Measurements from ENCODE around the gene SEH1L.

Gene SEH1L

DNA sequence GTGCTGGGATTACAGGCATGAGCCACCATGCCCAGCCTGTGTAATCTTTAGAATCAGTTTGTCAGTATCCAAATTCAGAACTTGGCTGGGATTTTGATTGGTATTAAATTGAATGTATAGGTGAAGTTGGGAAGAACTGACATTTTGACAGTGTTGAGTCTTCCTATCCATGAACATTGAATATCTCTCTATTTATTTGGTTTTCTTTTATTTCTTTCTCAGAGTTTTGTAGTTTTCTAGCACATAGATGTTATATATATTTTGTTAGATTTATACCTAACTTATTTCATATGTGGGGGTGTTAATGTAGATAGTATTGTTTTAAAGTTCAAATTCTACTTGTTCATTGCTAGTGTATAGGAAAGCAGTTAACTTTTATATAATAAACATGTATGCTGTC lies 74.8 kb downstream of the SEH1L start:
- H3K36me3 ChIP-seq (ENCODE audit: control insufficient read depth, insufficient read depth, low read length): no peaks in the 10 kb centered on the region
- H3K9me3 ChIP-seq (ENCODE audit: control insufficient read depth, insufficient read depth, low read length): no peaks in the 10 kb centered on the region
- H3K4me1 ChIP-seq (ENCODE audit: control insufficient read depth, insufficient read depth, low read length): no peaks in the 10 kb centered on the region
- no peak overlapping the region for H3K9ac ChIP-seq (ENCODE audit: low read depth, low read length)
- no peaks in the 10 kb centered on the region for H3K27me3 ChIP-seq (ENCODE audit: control insufficient read depth, insufficient read depth, low read length)
- H3K4me3 ChIP-seq (ENCODE audit: low read depth, low read length): no peak overlapping the region

DNA sequence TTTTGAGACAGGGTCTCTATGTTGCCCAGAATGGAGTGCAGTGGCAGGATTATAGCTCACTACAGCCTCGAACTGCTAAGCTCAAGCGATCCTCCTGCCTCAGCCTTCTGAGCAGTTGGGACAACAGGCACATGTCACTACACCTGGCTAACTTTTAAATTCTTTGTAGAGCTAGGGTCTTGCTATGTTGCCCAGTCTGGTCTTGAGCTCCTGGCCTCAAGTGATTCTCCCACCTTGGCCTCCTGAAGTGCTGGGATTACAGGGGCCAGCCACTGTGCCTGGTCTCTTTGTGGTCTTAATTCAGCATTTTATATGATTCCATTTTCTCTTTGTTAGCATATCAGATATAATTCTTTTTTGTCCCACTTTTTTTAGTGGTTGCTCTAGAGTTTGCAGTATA lies 77.4 kb downstream of the SEH1L start:
- Histone ChIP-seq H3K27me3 (ENCODE audit: control insufficient read depth, insufficient read depth, low read length) (no peaks in the 10 kb centered on the region), H3K36me3 (ENCODE audit: control insufficient read depth, insufficient read depth, low read length) (no peaks in the 10 kb centered on the region), H3K9me3 (ENCODE audit: control insufficient read depth, insufficient read depth, low read length) (no peaks in the 10 kb centered on the region), H3K4me3 (ENCODE audit: low read depth, low read length) (no peak overlapping the region), H3K4me1 (ENCODE audit: control insufficient read depth, insufficient read depth, low read length) (no peaks in the 10 kb centered on the region), H3K9ac (ENCODE audit: low read depth, low read length) (no peak overlapping the region)

DNA sequence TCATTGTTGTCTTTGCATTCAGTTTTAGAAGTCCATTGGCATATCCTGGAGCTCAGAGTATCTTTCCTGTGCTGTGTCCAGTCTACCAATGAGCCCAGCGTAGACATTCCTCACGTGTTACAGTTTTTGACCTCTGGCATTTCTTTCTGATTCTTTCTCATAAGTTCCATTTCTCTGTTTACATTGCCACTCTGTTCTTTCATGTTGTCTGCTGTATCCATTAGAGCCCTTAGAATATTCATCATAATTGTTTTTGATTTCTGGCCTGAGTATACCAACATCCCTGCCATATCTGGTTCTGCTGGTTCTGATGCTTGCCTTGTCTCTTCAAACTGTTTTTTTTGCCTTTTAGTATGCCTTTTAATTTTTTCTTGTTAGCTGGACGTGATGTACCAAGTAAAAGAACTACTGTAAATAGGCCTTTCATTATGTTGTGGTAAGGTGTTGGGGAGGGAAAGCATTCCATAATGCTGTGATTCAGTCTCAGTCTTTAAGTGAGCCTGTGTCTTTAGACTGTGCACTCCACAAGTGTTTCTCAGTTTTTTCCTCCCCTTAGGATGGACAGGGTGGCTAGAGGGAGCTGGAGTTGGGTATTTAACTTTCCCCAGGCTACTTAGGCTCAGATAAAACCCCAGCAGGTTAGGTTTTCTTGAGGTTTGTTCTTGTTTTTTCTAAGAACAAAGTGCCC lies 78.9 kb downstream of the SEH1L start:
- no peaks in the 10 kb centered on the region for H3K36me3 ChIP-seq (ENCODE audit: control insufficient read depth, insufficient read depth, low read length)

DNA sequence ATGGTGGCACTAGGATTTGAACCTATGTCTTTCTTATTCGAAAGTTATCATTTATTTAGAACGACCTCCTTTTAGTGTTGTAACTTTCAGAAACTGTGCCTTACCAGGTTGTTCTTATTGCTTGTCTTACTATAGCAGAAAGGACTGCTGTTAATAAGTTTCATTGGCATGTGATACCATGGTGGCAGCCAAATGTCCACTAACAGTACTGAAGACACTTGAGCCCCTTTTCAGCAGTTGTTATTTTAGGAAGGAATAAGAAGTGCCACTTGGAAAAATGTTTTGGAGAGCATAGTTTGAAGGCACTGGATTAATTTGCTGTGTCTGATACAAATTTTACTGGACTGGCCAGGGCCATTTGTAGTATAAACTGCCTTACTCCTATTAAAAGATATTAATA lies 81.1 kb downstream of the SEH1L start:
- no peaks in the 10 kb centered on the region for H3K9me3 ChIP-seq (ENCODE audit: control insufficient read depth, insufficient read depth, low read length)
- no peaks in the 10 kb centered on the region for H3K4me1 ChIP-seq (ENCODE audit: control insufficient read depth, insufficient read depth, low read length)
- H3K9ac ChIP-seq (ENCODE audit: low read depth, low read length): no peak overlapping the region
- no peaks in the 10 kb centered on the region for H3K36me3 ChIP-seq (ENCODE audit: control insufficient read depth, insufficient read depth, low read length)
- H3K4me3 ChIP-seq (ENCODE audit: low read depth, low read length): no peak overlapping the region
- H3K27me3 ChIP-seq (ENCODE audit: control insufficient read depth, insufficient read depth, low read length): no peaks in the 10 kb centered on the region

More for the DNA sequence above, 78.9 kb downstream of the SEH1L start:
- H3K9ac ChIP-seq (ENCODE audit: low read depth, low read length): no peak overlapping the region
- H3K4me3 ChIP-seq (ENCODE audit: low read depth, low read length): no peak overlapping the region
- H3K9me3 ChIP-seq (ENCODE audit: control insufficient read depth, insufficient read depth, low read length): no peaks in the 10 kb centered on the region
- H3K27me3 ChIP-seq (ENCODE audit: control insufficient read depth, insufficient read depth, low read length): no peaks in the 10 kb centered on the region
- H3K4me1 ChIP-seq (ENCODE audit: control insufficient read depth, insufficient read depth, low read length): no peaks in the 10 kb centered on the region

DNA sequence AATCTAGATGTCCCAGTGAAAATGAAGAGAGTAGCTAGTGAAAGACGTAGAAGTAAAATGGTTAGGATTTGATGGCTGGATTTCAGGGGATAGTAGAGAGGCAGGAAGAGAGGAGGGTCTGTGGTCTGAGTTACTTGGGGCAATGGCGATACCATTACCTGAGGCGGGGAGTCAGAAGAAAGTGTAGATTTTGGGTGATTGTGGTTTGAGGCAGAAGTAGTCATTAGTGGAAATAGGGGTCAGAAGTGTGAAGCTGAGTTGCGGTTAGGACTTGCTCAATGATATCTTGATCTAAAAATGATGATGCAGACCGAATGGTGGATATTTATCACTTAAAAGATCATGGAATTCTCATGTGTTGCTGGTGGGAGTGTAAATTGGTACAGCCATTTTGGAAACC lies 84.4 kb downstream of the SEH1L start:
- Histone ChIP-seq H3K27me3 (ENCODE audit: control insufficient read depth, insufficient read depth, low read length) (no peaks in the 10 kb centered on the region), H3K9ac (ENCODE audit: low read depth, low read length) (no peak overlapping the region), H3K4me3 (ENCODE audit: low read depth, low read length) (no peak overlapping the region), H3K4me1 (ENCODE audit: control insufficient read depth, insufficient read depth, low read length) (no peaks in the 10 kb centered on the region), H3K9me3 (ENCODE audit: control insufficient read depth, insufficient read depth, low read length) (no peaks in the 10 kb centered on the region), H3K36me3 (ENCODE audit: control insufficient read depth, insufficient read depth, low read length) (peaks cover 5% of the 10 kb centered on the region)

DNA sequence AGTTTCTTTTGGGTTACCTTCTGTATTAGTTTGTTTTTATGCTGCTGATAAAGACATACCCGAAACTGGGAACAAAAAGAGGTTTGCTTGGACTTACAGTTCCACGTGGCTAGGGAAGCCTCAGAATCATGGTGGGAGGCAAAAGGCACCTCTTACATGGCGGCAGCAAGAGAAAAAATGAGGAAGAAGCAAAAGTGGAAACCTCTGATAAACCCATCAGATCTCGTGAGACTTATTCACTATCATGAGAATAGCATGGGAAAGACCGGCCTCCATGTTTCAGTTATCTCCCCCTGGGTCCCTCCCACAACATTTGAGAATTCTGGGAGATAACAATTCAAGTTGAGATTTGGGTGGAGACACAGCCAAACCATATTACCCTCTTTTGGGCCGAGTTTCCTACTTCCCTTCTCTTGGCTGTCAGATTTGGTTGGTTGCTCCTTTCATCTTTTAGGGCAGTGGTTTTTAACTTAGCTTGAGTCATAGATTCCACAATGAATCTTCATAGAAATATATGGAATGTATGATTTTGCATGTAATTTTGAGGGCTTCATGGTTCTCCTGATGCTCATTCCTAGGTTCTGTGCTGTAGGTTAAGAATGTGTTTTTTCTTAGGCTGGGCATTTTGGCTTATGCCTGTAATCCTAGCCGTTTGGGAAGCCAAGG lies 87.6 kb downstream of the SEH1L start:
- no peaks in the 10 kb centered on the region for H3K4me1 ChIP-seq (ENCODE audit: control insufficient read depth, insufficient read depth, low read length)
- H3K4me3 ChIP-seq (ENCODE audit: low read depth, low read length): no peak overlapping the region
- H3K9ac ChIP-seq (ENCODE audit: low read depth, low read length): no peak overlapping the region
- no peaks in the 10 kb centered on the region for H3K27me3 ChIP-seq (ENCODE audit: control insufficient read depth, insufficient read depth, low read length)
- H3K9me3 ChIP-seq (ENCODE audit: control insufficient read depth, insufficient read depth, low read length): no peaks in the 10 kb centered on the region
- peaks cover 5% of the 10 kb centered on the region for H3K36me3 ChIP-seq (ENCODE audit: control insufficient read depth, insufficient read depth, low read length)

DNA sequence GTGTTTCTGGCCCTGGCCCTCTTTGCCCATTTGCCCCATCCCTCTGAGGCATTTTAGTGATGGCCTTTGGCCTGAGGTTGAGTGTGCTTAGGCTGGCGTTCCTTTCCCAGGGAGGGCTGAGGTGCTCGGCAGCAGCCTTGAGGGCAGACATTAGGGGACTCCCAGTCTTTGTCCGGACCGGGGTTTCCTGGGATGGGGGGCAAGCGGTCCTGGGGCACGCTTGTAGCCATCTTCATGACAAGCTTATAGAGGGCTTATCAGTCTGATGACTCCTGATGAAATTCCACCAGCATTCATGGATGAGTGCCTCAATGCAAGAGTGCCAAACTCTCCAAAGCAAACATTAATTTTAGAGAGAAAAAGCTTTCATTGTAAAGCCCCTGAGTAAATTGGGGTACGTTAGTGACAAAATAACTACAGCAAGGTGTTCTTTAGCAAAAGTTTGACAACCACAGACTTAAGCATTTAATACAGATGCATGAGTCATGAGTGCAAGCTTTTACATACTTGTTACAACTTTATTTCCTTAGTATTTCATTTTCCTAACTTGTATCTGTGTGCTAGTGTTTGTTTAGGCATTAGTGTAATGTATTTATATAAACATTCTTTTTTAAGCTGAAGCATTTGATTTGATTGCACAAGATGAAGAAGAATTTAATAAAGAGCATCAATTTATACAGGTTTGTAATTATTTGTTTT lies 89.0 kb downstream of the SEH1L start:
- peaks cover 5% of the 10 kb centered on the region for H3K36me3 ChIP-seq (ENCODE audit: control insufficient read depth, insufficient read depth, low read length)
- H3K4me3 ChIP-seq (ENCODE audit: low read depth, low read length): no peak overlapping the region
- H3K9ac ChIP-seq (ENCODE audit: low read depth, low read length): no peak overlapping the region
- no peaks in the 10 kb centered on the region for H3K9me3 ChIP-seq (ENCODE audit: control insufficient read depth, insufficient read depth, low read length)
- no peaks in the 10 kb centered on the region for H3K4me1 ChIP-seq (ENCODE audit: control insufficient read depth, insufficient read depth, low read length)
- H3K27me3 ChIP-seq (ENCODE audit: control insufficient read depth, insufficient read depth, low read length): no peaks in the 10 kb centered on the region

Measured in iPS-15b (cell line).